Right lobe of liver (tissue), 6 donors: ENCODE results near the gene NCDN. TPM values are rescaled to one million over a fixed set of nuclear protein-coding genes. Genes with fewer than 3 reads are reported as not detected.
A peak's percentile ranks its signal among the peaks of the same experiment; 100 is the strongest.

Source experiments
- ATAC-seq, 4 donors: fragments of 200-7000 bp; cut with Tn5 transposase; one replicate each; pipeline ENCODE4 v1.9.1; 2020; ENCODE audit warnings: mild to moderate bottlenecking in 4 of 4, moderate library complexity in 4 of 4
- DNase-seq, 3 donors: peaks; one replicate each; pipeline ENCODE4 v3.0.0-alpha.2; 2020
- H3K27ac ChIP-seq, 3 donors: fragments of 200-600 bp; one replicate each; pipeline ENCODE4 v1.8.0; 2022
- H3K27me3 ChIP-seq, 2 donors: fragments of 200-600 bp; one replicate each; pipeline ENCODE4 v1.8.0; 2022
- H3K36me3 ChIP-seq, 4 donors: fragments of 200-600 bp; sonication (generic) in 1 of 4; one replicate each; pipeline versions ENCODE4 v1.5.1 to v1.8.0; 2017 to 2022; ENCODE audit warnings: control low read depth in 1 of 4
- H3K4me1 ChIP-seq, 4 donors: fragments of 200-600 bp; sonication (generic) in 1 of 4; one replicate each; pipeline versions ENCODE4 v1.5.1 to v1.8.0; 2017 to 2022; ENCODE audit warnings: control low read depth in 1 of 4
- H3K4me3 ChIP-seq, 3 donors: fragments of 200-600 bp; one replicate each; pipeline ENCODE4 v1.8.0; 2022
- H3K9me3 ChIP-seq, 4 donors: fragments of 200-600 bp; sonication (generic) in 1 of 4; one replicate each; pipeline versions ENCODE4 v1.5.1 to v1.8.0; 2017 to 2022; ENCODE audit warnings: control low read depth in 1 of 4
- POLR2A ChIP-seq: fragments of 450-650 bp; IDR thresholded peaks from one replicate; pipeline ENCODE4 v1.6.1; 2017; ENCODE audit warnings: antibody characterized with exemption, mild to moderate bottlenecking
- WGBS: methylation state at CpG from one replicate; pipeline ENCODE4 v1.1.6; 2018; ENCODE audit warnings: low coverage, low lambda C conversion rate; ENCODE audit not compliant: insufficient coverage; ENCODE audit errors: missing lambda C conversion rate; 5-methylcytosine and 5-hydroxymethylcytosine counted together
- intact Hi-C, 2 donors: fragments of 100-400 bp; cut with DNase I; formaldehyde crosslinking; loops; one replicate each; pipeline versions ENCODE4 v1.11.2 to v1.14.1; 2022
- total RNA-seq, 6 experiments: library from RNA; depleted of rRNA in 2 of 6; stranded (reverse); fragments of >200 nt in 2 of 6; fragmentation: NEBNext Ultra II Directional in 3 of 6; extraction: Animal tissue kit (Norgen Biotek cat#: 25700) in 3 of 6; gene quantifications; one replicate each; pipeline versions ENCODE4 v1.1.0 to v1.2.4, GENCODE V29; 2016 to 2023
- TF ChIP-seq, protein P1 (sequence below), 4 donors: fragments of 200-600 bp in 3 of 4; fragments of 450-650 bp in 1 of 4; IDR thresholded peaks; one replicate each; pipeline versions ENCODE4 v1.5.1 to v1.8.0; 2016 to 2022; ENCODE audit warnings: antibody characterized with exemption in 4 of 4, mild to moderate bottlenecking in 2 of 4
- donor health status: DM: no; HTN: yes; CAD: no.
- donor health status: DM: no; HTN: no; CAD: no.
- donor health status: DM: no; HTN: no; CAD: no.
- donor health status: DM: no; HTN: yes; CAD: no.
- donor health status: DM: no; HTN: yes; CAD: no.

The NCDN gene
- total RNA-seq, 6 experiments from 2014 or later = 5.9 to 11.7 (median 7.3) TPM

DNA sequence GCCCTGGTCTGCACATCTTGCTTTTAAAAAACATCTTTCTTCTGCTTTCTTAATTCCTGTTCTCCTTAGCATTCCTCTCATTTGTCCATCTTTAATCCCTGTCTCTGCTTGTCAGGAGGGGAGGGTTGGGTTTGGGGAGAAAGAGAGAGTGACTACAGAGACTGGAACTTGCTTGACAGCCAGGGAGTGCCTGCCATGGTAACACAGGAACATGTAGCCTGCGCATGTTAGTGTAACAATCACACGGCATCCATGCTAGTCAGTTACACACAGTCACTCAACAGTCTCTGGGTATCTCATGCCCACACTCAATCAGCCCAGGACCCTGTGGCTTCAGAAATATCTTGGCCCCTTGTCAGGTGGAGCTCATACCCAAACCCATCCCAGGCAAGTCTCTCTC is 14.7 kb downstream of the NCDN start:
- ATAC-seq = no peak
- intact Hi-C loops = no loop called here
- 80% methylated on average over 1 of the region's 2 CpGs for WGBS

DNA sequence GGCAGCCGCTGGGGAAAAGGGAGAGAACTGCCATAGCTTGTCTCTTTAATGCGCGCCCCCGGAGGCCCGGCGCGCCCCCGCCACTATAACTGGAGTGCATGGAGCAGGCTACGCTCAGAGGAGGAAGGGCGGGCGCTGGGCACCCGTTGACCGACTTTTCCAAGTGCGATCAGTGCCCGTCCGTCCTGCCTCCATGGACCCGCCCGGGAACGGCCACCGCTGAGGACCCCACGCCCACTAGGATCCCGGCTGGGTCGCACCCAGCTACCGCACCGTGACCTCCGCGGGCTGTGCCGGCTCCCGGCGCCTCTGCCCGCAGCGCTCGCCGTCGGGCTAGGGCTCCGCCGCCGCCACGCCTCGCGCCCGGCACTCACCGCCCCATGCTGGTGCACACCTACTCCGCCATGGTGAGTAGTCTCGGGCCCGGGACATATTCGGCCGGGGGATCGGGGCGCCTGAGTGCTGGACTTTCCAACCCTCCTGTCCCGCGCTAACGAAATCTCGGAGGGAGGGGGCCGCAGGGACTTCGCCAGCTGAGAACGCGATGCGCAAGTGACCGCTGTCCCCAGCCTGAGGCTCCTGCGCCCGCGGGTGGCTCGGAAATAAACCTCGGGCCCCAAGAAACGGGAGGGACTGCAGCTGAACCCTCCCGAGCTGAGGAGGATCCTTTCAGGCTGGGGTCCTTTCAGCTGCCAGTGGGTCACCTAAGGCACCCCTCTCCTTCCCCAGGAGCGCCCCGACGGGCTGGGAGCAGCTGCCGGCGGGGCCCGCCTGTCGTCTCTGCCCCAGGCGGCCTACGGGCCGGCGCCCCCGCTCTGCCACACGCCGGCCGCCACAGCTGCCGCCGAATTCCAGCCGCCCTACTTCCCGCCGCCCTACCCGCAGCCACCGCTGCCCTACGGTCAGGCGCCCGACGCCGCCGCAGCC is 15.9 kb downstream of the NCDN start, which contains the start of gene TFAP2E:
Gene TFAP2E (plus strand): TSS at position 117 of the 927 bp plus-strand sequence. CDS start 264 bp downstream, at position 381.
- no peak for TF ChIP-seq POLR2A
- TF ChIP-seq, protein P1, sequence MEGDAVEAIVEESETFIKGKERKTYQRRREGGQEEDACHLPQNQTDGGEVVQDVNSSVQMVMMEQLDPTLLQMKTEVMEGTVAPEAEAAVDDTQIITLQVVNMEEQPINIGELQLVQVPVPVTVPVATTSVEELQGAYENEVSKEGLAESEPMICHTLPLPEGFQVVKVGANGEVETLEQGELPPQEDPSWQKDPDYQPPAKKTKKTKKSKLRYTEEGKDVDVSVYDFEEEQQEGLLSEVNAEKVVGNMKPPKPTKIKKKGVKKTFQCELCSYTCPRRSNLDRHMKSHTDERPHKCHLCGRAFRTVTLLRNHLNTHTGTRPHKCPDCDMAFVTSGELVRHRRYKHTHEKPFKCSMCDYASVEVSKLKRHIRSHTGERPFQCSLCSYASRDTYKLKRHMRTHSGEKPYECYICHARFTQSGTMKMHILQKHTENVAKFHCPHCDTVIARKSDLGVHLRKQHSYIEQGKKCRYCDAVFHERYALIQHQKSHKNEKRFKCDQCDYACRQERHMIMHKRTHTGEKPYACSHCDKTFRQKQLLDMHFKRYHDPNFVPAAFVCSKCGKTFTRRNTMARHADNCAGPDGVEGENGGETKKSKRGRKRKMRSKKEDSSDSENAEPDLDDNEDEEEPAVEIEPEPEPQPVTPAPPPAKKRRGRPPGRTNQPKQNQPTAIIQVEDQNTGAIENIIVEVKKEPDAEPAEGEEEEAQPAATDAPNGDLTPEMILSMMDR (IDR thresholded peaks at IDR 0.05) = no peak
- intact Hi-C loops = no loop called here
- DNase-seq = no peak
- WGBS = 0% methylated on average over 1 of the region's 95 CpGs
- H3K4me1 ChIP-seq = peaks cover 0 to 21% (median 0%) of the 10 kb centered on the region in 4 donors
- ATAC-seq = peak in 3 of 4 donors; percentile 4 to 18 (median 8)
- H3K4me3 ChIP-seq = peak within 1 kb of the TSS; percentile 1 to 33 (median 25)
- no peaks in the 10 kb centered on the region for H3K9me3 ChIP-seq
- no peak within 1 kb of the TSS for H3K27ac ChIP-seq
- H3K36me3 ChIP-seq = no peaks in the 10 kb centered on the region
- H3K27me3 ChIP-seq = peaks cover 0 to 27% of the 10 kb centered on the region in 2 donors

More for the DNA sequence above, 14.7 kb downstream of the NCDN start:
- Histone ChIP-seq H3K27me3 (peaks cover 0 to 23% of the 10 kb centered on the region in 2 donors), H3K36me3 (no peaks in the 10 kb centered on the region), H3K27ac (no peak overlapping the region), H3K9me3 (no peaks in the 10 kb centered on the region), H3K4me1 (peaks cover 0 to 13% (median 0%) of the 10 kb centered on the region in 4 donors), H3K4me3 (no peak overlapping the region)
- DNase-seq = no peak
- TF ChIP-seq, protein P1 (IDR thresholded peaks at IDR 0.05) = no peak
- no peak for TF ChIP-seq POLR2A

DNA sequence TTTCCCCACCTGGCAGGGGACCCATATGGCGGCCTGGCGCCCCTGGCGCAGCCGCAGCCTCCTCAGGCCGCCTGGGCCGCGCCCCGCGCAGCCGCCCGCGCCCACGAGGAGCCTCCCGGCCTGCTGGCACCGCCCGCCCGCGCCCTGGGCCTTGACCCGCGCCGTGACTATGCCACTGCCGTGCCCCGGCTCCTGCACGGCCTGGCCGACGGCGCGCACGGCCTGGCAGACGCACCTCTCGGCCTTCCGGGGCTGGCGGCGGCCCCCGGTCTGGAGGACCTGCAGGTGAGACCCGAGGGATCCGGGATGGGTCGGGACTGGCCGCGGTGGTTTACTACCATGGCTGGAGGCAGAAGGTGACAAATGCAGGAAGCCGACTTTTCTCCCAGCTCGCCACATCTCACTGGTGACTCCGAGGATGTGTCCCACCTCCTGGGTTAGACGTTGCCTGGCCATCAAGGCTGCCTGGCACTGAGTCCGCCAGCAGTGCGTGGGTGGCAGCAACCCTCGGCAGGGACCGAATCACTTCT is 16.6 kb downstream of the NCDN start:
- Histone ChIP-seq H3K4me1 (peaks cover 0 to 21% (median 0%) of the 10 kb centered on the region in 4 donors), H3K9me3 (no peaks in the 10 kb centered on the region), H3K27me3 (peaks cover 0 to 27% of the 10 kb centered on the region in 2 donors), H3K36me3 (no peaks in the 10 kb centered on the region), H3K4me3 (no peak overlapping the region), H3K27ac (no peak overlapping the region)
- intact Hi-C loops = no loop called here
- WGBS = 60% methylated on average over 14 of the region's 48 CpGs
- no peak for ATAC-seq
- no peak for DNase-seq
- TF ChIP-seq, protein P1 (IDR thresholded peaks at IDR 0.05) = no peak
- TF ChIP-seq POLR2A = no peak

DNA sequence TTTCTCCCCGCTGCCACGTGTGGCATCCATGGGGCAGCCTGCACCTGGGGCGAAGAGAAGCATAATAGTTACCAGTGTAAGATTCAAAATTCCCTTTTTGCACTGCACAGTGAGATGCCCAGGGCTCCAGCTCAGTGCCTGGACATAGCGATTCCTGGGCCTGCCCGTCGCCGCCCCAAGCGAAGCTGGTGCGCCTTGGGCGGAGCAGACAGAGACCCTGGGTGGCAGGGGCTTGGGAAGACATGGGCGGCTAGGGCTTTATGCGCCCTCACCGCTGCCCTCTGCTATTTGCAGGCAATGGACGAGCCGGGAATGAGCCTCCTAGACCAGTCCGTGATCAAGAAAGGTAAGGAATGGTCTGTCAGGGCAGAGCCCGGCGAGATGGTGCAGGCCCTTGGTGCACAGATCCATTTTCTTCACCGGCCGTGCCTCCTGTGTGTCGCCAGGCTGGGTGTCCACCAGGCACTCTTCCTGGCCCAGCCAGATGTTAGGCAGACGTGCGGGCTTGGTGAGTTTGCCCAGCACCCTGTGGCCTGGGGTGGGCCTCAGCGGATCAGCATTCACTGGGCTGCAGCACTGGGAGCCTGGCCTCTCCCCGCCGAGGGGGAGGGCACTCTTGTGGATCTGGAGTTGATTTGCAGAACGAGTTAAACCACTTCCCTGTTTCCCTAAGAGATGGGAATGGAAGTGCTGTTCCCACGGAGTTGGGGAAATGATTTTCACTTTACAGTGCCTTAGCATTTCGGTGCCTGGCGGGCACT is 17.2 kb downstream of the NCDN start:
- Histone ChIP-seq H3K9me3 (no peaks in the 10 kb centered on the region), H3K27me3 (peaks cover 0 to 27% of the 10 kb centered on the region in 2 donors), H3K4me3 (no peak overlapping the region), H3K4me1 (peaks cover 0 to 21% (median 0%) of the 10 kb centered on the region in 4 donors), H3K36me3 (no peaks in the 10 kb centered on the region), H3K27ac (no peak overlapping the region)
- DNase-seq (no peak), ATAC-seq (no peak)
- intact Hi-C loops = no loop called here
- 47% methylated on average over 8 of the region's 30 CpGs for WGBS
- TF ChIP-seq POLR2A = no peak
- TF ChIP-seq, protein P1 (IDR thresholded peaks at IDR 0.05) = no peak
